ENCODE measurements around the gene RREB1.

RREB1 gene

GRCh38 chr6:7107578-7108195 lies at the start of gene RREB1:
Gene RREB1 (plus strand): TSS chr6:7107961. CDS start chr6:7181912, 73,951 bp downstream.
- in situ Hi-C loops (cut with HindIII; ENCODE audit: low sequenced_read_pairs) = no loop called here

GRCh38 chr6:7058250-7058923 lies 49.4 kb upstream of the RREB1 start:
- in situ Hi-C loops (cut with HindIII; ENCODE audit: low sequenced_read_pairs) = no loop called here

- in situ Hi-C loops (cut with HindIII; ENCODE audit: low sequenced_read_pairs) = no loop called here
Measured at GRCh38 chr6:7060769-7061516, 46.8 kb upstream of the RREB1 start.

GRCh38 chr6:7062451-7063162 lies 45.2 kb upstream of the RREB1 start:
- in situ Hi-C loops (cut with HindIII; ENCODE audit: low sequenced_read_pairs) = no loop called here

GRCh38 chr6:7067305-7067704 lies 40.5 kb upstream of the RREB1 start:
- in situ Hi-C loops (cut with HindIII; ENCODE audit: low sequenced_read_pairs) = no loop called here

- in situ Hi-C loops (cut with HindIII; ENCODE audit: low sequenced_read_pairs) = no loop called here
Measured at GRCh38 chr6:7071405-7071804, 36.4 kb upstream of the RREB1 start.

- in situ Hi-C loops (cut with HindIII; ENCODE audit: low sequenced_read_pairs) = no loop called here
Measured at GRCh38 chr6:7073082-7073820, 34.5 kb upstream of the RREB1 start.

GRCh38 chr6:7073821-7074525 lies 33.8 kb upstream of the RREB1 start:
- in situ Hi-C loops (cut with HindIII; ENCODE audit: low sequenced_read_pairs) = no loop called here

- in situ Hi-C loops (cut with HindIII; ENCODE audit: low sequenced_read_pairs) = no loop called here
Measured at GRCh38 chr6:7074870-7075269, 32.9 kb upstream of the RREB1 start.

GRCh38 chr6:7075341-7076000 lies 32.3 kb upstream of the RREB1 start:
- in situ Hi-C loops (cut with HindIII; ENCODE audit: low sequenced_read_pairs) = no loop called here

- in situ Hi-C loops (cut with HindIII; ENCODE audit: low sequenced_read_pairs) = no loop called here
Measured at GRCh38 chr6:7077856-7078255, 29.9 kb upstream of the RREB1 start.

GRCh38 chr6:7078856-7079255 lies 28.9 kb upstream of the RREB1 start:
- in situ Hi-C loops (cut with HindIII; ENCODE audit: low sequenced_read_pairs) = no loop called here

GRCh38 chr6:7080311-7080710 lies 27.4 kb upstream of the RREB1 start:
- in situ Hi-C loops (cut with HindIII; ENCODE audit: low sequenced_read_pairs) = no loop called here

GRCh38 chr6:7085911-7086310 lies 21.9 kb upstream of the RREB1 start:
- in situ Hi-C loops (cut with HindIII; ENCODE audit: low sequenced_read_pairs) = no loop called here

- in situ Hi-C loops (cut with HindIII; ENCODE audit: low sequenced_read_pairs) = no loop called here
Measured at GRCh38 chr6:7086488-7086887, 21.3 kb upstream of the RREB1 start.

- in situ Hi-C loops (cut with HindIII; ENCODE audit: low sequenced_read_pairs) = no loop called here
Measured at GRCh38 chr6:7087066-7087465, 20.7 kb upstream of the RREB1 start.

GRCh38 chr6:7087491-7087979 lies 20.2 kb upstream of the RREB1 start:
- in situ Hi-C loops (cut with HindIII; ENCODE audit: low sequenced_read_pairs) = no loop called here

GRCh38 chr6:7088076-7088742 lies 19.6 kb upstream of the RREB1 start:
- in situ Hi-C loops (cut with HindIII; ENCODE audit: low sequenced_read_pairs) = no loop called here

GRCh38 chr6:7098993-7099392 lies 8.8 kb upstream of the RREB1 start:
- in situ Hi-C loops (cut with HindIII; ENCODE audit: low sequenced_read_pairs) = no loop called here
